HG02970 (cell line): ENCODE measurements around the gene IFTAP.

Experiments
- ATAC-seq: cut with Tn5 transposase; IDR thresholded peaks from one replicate; pipeline ENCODE4 v1.9.1; 2021; ENCODE audit warnings: mild to moderate bottlenecking, moderate library complexity, moderate number of reproducible peaks; ENCODE audit not compliant: unreplicated experiment, low FRiP score

IFTAP gene

DNA sequence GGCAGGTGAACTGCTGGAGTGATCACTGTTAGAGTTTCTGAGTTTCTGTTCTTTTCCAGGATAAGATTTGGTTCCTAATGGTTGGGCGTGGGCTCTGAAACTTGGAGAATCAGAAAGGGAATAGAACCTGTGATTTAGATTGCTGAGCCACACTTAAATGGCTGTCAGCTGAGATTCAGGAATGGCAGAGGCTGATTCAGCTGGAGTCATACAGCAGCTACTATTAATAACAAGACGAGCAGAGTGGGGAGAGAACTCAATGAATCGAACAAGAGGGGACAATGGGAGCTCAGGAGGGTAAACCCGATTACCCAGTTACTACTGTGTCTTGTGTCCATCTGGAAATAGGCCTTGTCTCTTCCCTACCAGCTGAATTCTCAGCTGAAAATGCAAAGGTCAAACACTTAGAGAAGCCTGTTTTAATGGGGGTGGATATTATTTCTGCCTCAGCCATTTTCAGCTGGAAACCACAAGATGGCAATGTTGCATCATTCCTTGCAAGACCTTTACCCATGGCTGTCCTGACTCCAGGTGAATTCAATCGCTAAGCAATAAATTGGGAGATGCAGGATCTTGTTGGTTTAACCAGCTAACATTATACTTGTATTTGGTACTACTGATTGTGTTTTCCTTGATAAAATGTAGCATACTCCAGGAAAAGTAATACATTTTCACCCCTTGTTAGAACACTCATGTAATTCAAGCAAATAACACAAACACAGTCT lies 108.2 kb downstream of the IFTAP start:
- peak; percentile 80 for ATAC-seq

DNA sequence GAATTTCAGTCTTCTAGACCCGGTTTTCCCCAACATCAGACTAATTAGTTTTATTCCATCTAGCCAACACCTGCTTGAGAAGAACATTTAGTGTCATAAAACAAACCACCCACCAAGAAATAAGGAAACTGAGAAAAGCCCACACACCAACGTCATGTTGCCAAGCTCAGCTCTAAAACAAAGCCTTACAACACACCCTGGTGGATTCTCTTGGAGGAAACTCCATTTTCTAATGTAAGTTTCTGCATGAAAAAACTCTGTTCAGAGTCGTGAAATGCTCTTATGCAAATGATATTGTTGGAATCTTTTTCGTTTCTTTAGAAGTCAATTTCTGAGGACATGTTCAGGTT lies 108.7 kb downstream of the IFTAP start:
- peak; percentile 17 for ATAC-seq
